ENCODE measurements around the gene NWD2. TPM values are rescaled to one million over a fixed set of nuclear protein-coding genes. Genes with fewer than 3 reads are reported as not detected.

The NWD2 gene
- total RNA-seq, 1 donor: not detected

- no peak for TF ChIP-seq CTCF (IDR thresholded peaks at IDR 0.05; ENCODE audit: extremely low read depth, low read depth, low read length)
- no peaks in the 10 kb centered on the region for H3K79me2 ChIP-seq (ENCODE audit: insufficient read depth, low read length)
- peak overlapping the region; percentile 76 for H3K4me2 ChIP-seq (ENCODE audit: insufficient read depth, low read length)
- no peaks in the 10 kb centered on the region for H3K36me3 ChIP-seq (ENCODE audit: insufficient read depth, low read length)
- H2AFZ ChIP-seq (ENCODE audit: low read length): no peak overlapping the region
- DNase-seq (ENCODE audit: insufficient read length, low spot score, missing footprints): no peak
- H3K4me3 ChIP-seq (ENCODE audit: insufficient read depth, low read length): no peak overlapping the region
- no peaks in the 10 kb centered on the region for H4K20me1 ChIP-seq (ENCODE audit: insufficient read depth, low read length)
- peaks cover 36% of the 10 kb centered on the region for H3K27me3 ChIP-seq (ENCODE audit: insufficient read depth, low read length)
- H3K27ac ChIP-seq (ENCODE audit: low read depth, low read length): no peak overlapping the region
- H3K9me3 ChIP-seq (ENCODE audit: low read depth, low read length): no peaks in the 10 kb centered on the region
- no peaks in the 10 kb centered on the region for H3K4me1 ChIP-seq (ENCODE audit: insufficient read depth, low read length)
Measured at GRCh38 chr4:37453999-37454800, 209.7 kb downstream of the NWD2 start.

GRCh38 chr4:37455301-37456131, 211.0 kb downstream of the NWD2 start:
- Histone ChIP-seq H2AFZ (ENCODE audit: low read length) (no peak overlapping the region), H3K79me2 (ENCODE audit: insufficient read depth, low read length) (no peaks in the 10 kb centered on the region), H3K27me3 (ENCODE audit: insufficient read depth, low read length) (peaks cover 36% of the 10 kb centered on the region), H3K36me3 (ENCODE audit: insufficient read depth, low read length) (no peaks in the 10 kb centered on the region), H3K4me3 (ENCODE audit: insufficient read depth, low read length) (no peak overlapping the region), H3K27ac (ENCODE audit: low read depth, low read length) (no peak overlapping the region), H3K4me1 (ENCODE audit: insufficient read depth, low read length) (no peaks in the 10 kb centered on the region), H3K4me2 (ENCODE audit: insufficient read depth, low read length) (no peak overlapping the region), H3K9me3 (ENCODE audit: low read depth, low read length) (no peaks in the 10 kb centered on the region), H4K20me1 (ENCODE audit: insufficient read depth, low read length) (no peaks in the 10 kb centered on the region)
- no peak for TF ChIP-seq CTCF (IDR thresholded peaks at IDR 0.05; ENCODE audit: extremely low read depth, low read depth, low read length)
- DNase-seq (ENCODE audit: insufficient read length, low spot score, missing footprints): peak; percentile 81

- Histone ChIP-seq H3K27me3 (ENCODE audit: insufficient read depth, low read length) (no peaks in the 10 kb centered on the region), H3K9me3 (ENCODE audit: low read depth, low read length) (no peaks in the 10 kb centered on the region), H3K4me2 (ENCODE audit: insufficient read depth, low read length) (no peak overlapping the region), H3K79me2 (ENCODE audit: insufficient read depth, low read length) (no peaks in the 10 kb centered on the region), H3K36me3 (ENCODE audit: insufficient read depth, low read length) (no peaks in the 10 kb centered on the region), H2AFZ (ENCODE audit: low read length) (no peak overlapping the region), H3K4me1 (ENCODE audit: insufficient read depth, low read length) (no peaks in the 10 kb centered on the region), H4K20me1 (ENCODE audit: insufficient read depth, low read length) (no peaks in the 10 kb centered on the region), H3K4me3 (ENCODE audit: insufficient read depth, low read length) (no peak overlapping the region), H3K27ac (ENCODE audit: low read depth, low read length) (no peak overlapping the region)
- DNase-seq (ENCODE audit: insufficient read length, low spot score, missing footprints): no peak
- TF ChIP-seq CTCF (IDR thresholded peaks at IDR 0.05; ENCODE audit: extremely low read depth, low read depth, low read length): no peak
Measured at GRCh38 chr4:37461801-37462200, 217.3 kb downstream of the NWD2 start.

Data from osteoblast (primary cell).